K562 (cell line): ENCODE data around the gene CLCF1. TPM values are rescaled to one million over a fixed set of nuclear protein-coding genes. Genes with fewer than 3 reads are reported as not detected.

ENCODE experiments used
- BRD4 ChIP-seq: fragments of 200-600 bp; sonication (generic); IDR thresholded peaks from 2 replicates; pipeline ENCODE4 v1.6.1; 2017; ENCODE audit warnings: inconsistent platforms
- CBFA2T3 ChIP-seq: fragments of 450-650 bp; IDR thresholded peaks from 2 replicates; pipeline ENCODE4 v1.6.1; 2017
- CC2D1A ChIP-seq: fragments of 450-650 bp; IDR thresholded peaks from 2 replicates; pipeline ENCODE4 v1.6.1; 2017; ENCODE audit warnings: mild to moderate bottlenecking
- CHCHD3 ChIP-seq: fragments of 250-450 bp; sonication (Bioruptor Pico); IDR thresholded peaks from 2 replicates; pipeline ENCODE4 v2.1.2; 2022; ENCODE audit warnings: mild to moderate bottlenecking
- CTBP1 ChIP-seq: fragments of 450-650 bp; IDR thresholded peaks from 2 replicates; pipeline ENCODE4 v1.6.1; 2016; ENCODE audit warnings: borderline replicate concordance
- HIVEP1 ChIP-seq: fragments of 250-450 bp; sonication (Bioruptor Pico); IDR thresholded peaks from 2 replicates; pipeline ENCODE4 v1.4.0; 2020; ENCODE audit warnings: mild to moderate bottlenecking
- ILK ChIP-seq: fragments of 450-650 bp; IDR thresholded peaks from 2 replicates; pipeline ENCODE4 v1.6.1; 2016; ENCODE audit warnings: missing genetic modification characterization, low read depth, mild to moderate bottlenecking, missing compliant biosample characterization, moderate library complexity, borderline replicate concordance
- KDM4B ChIP-seq, 2 experiments: fragments of 450-650 bp in 1 of 2; sonication (generic) in 1 of 2; IDR thresholded peaks; 2 replicates each; pipeline ENCODE4 v1.6.1; 2016 to 2017; ENCODE audit warnings: borderline replicate concordance in 2 of 2, antibody characterized with exemption in 1 of 2, low read depth in 1 of 2, mild to moderate bottlenecking in 1 of 2
- LARP7 ChIP-seq: fragments of 450-650 bp; IDR thresholded peaks from 2 replicates; pipeline ENCODE4 v1.6.1; 2016
- MTA1 ChIP-seq: fragments of 450-650 bp; IDR thresholded peaks from 2 replicates; pipeline ENCODE4 v1.6.1; 2017; ENCODE audit warnings: borderline replicate concordance
- NCOR1 ChIP-seq: fragments of 450-650 bp; IDR thresholded peaks from 2 replicates; pipeline ENCODE4 v1.6.1; 2016; ENCODE audit warnings: mild to moderate bottlenecking, moderate library complexity
- NKRF ChIP-seq: fragments of 450-650 bp; IDR thresholded peaks from 2 replicates; pipeline ENCODE4 v1.6.1; 2016; ENCODE audit warnings: borderline replicate concordance
- PREB ChIP-seq: sonication (generic); formaldehyde crosslinking; IDR thresholded peaks from 2 replicates; pipeline ENCODE4 v1.8.1; 2023; ENCODE audit warnings: mild to moderate bottlenecking, missing genetic modification reagents
- RBFOX2 ChIP-seq: fragments of 200-400 bp; formaldehyde crosslinking; IDR thresholded peaks from 2 replicates; pipeline ENCODE4 v1.6.1; 2017; ENCODE audit warnings: low read depth, mild to moderate bottlenecking, low read length, moderate library complexity
- RFX5 ChIP-seq: IDR thresholded peaks from 2 replicates; pipeline ENCODE4 v1.6.1; 2011; ENCODE audit warnings: low read depth, mild to moderate bottlenecking, improper control_type of control experiment, low read length
- TBP ChIP-seq: optimal IDR thresholded peaks from 2 replicates; pipeline ENCODE3; 2011; ENCODE audit warnings: low read depth, low read length, improper control_type of control experiment
- TCF15 ChIP-seq: fragments of 250-450 bp; sonication (Bioruptor Pico); IDR thresholded peaks from 2 replicates; pipeline ENCODE4 v1.8.0; 2022; ENCODE audit warnings: moderate library complexity, mild to moderate bottlenecking, inconsistent platforms
- TFAM ChIP-seq: fragments of 250-450 bp; sonication (Bioruptor Pico); conservative IDR thresholded peaks from 2 replicates; pipeline ENCODE4 v1.5.0; 2021; ENCODE audit warnings: mild to moderate bottlenecking, moderate library complexity
- TOE1 ChIP-seq, 2 experiments: fragments of 450-650 bp in 1 of 2; sonication (generic) in 1 of 2; formaldehyde crosslinking in 1 of 2; IDR thresholded peaks; 2 replicates each; pipeline versions ENCODE4 v1.7.1 to v1.8.0; 2016 to 2022; ENCODE audit warnings: borderline replicate concordance in 2 of 2, mild to moderate bottlenecking in 2 of 2, antibody characterized with exemption in 1 of 2, inconsistent platforms in 1 of 2, low read depth in 1 of 2, missing genetic modification reagents in 1 of 2, moderate library complexity in 1 of 2
- TSC22D4 ChIP-seq: fragments of 450-650 bp; IDR thresholded peaks from 2 replicates; pipeline ENCODE4 v1.6.1; 2016; ENCODE audit warnings: missing genetic modification characterization, missing biosample characterization, control low read depth
- XRCC3 ChIP-seq: fragments of 450-650 bp; IDR thresholded peaks from 2 replicates; pipeline ENCODE4 v1.6.1; 2017; ENCODE audit warnings: mild to moderate bottlenecking, moderate library complexity
- ZBTB34 ChIP-seq: fragments of 250-450 bp; sonication (Bioruptor Pico); IDR thresholded peaks from 2 replicates; pipeline ENCODE4 v1.8.0; 2021; ENCODE audit warnings: mild to moderate bottlenecking, moderate library complexity
- ZNF134 ChIP-seq: fragments of 250-450 bp; sonication (Bioruptor Pico); conservative IDR thresholded peaks from 2 replicates; pipeline ENCODE4 v1.4.0; 2020
- ZNF239 ChIP-seq: fragments of 250-450 bp; sonication (Bioruptor Pico); IDR thresholded peaks from 2 replicates; pipeline ENCODE4 v1.4.0; 2020; ENCODE audit warnings: mild to moderate bottlenecking
- ZNF408 ChIP-seq: fragments of 250-450 bp; sonication (Bioruptor Pico); IDR thresholded peaks from 2 replicates; pipeline ENCODE4 v1.4.0; 2020; ENCODE audit warnings: low read depth, mild to moderate bottlenecking, moderate library complexity
- ZNF644 ChIP-seq: fragments of 200-800 bp; sonication (Bioruptor generic); IDR thresholded peaks from 2 replicates; pipeline ENCODE4 v1.6.1; 2016; ENCODE audit warnings: low read depth, missing genetic modification characterization, missing compliant biosample characterization
- ZNF780A ChIP-seq: fragments of 250-450 bp; sonication (Bioruptor Pico); IDR thresholded peaks from 2 replicates; pipeline ENCODE4 v1.5.0; 2021; ENCODE audit warnings: mild to moderate bottlenecking
- polyA plus RNA-seq, 8 experiments: library from polyadenylated mRNA; depleted of rRNA in 4 of 8; stranded (reverse) in 5 of 8; unstranded in 3 of 8; fragments of >200 nt; fragmentation: Nextera tagmentation in 2 of 8; fragmentation: Illumina TruSeq in 1 of 8; extraction: Ambion mirVana in 2 of 8; extraction: Trizol in 1 of 8; gene quantifications; 2 replicates each; pipeline versions ENCODE4 v1.2.1 to v1.2.3, GENCODE V29; 2011 to 2014; ENCODE audit warnings: inconsistent platforms in 1 of 8, missing spikeins in 1 of 8
- total RNA-seq, 7 experiments: library from RNA; depleted of rRNA in 6 of 7; stranded (reverse); fragments of >200 nt in 6 of 7; fragmentation: Illumina TruSeq in 2 of 7; extraction: Trizol in 2 of 7; gene quantifications; 2 replicates each; pipeline versions ENCODE4 v1.2.1 to v1.2.3, GENCODE V29; 2011 to 2021; ENCODE audit warnings: low replicate concordance in 1 of 7

Gene CLCF1
- total and polyA plus RNA-seq, 9 of the 15 experiments (the other 6 are each of a cell fraction or from before 2014, with no cell fraction given): 0.49 to 5.8 (median 3.0) TPM

- TF ChIP-seq NKRF (no peak), RBFOX2 (no peak), CC2D1A (peak; percentile 93), CBFA2T3 (no peak; the same call in 1 of the 2 replicates), TCF15 (CRISPR knock-in tag) (no peak), TSC22D4 (no peak), ZNF408 (no peak), RFX5 (no peak), ZNF134 (CRISPR knock-in tag) (no peak), PREB (no peak), TOE1 (IDR thresholded peaks at IDR 0.05; ENCODE audit: borderline replicate concordance) (no peak; the same call in 1 of the 2 replicates), TOE1 (CRISPR knock-in tag; IDR thresholded peaks at IDR 0.05; ENCODE audit: borderline replicate concordance, low read depth) (no peak), XRCC3 (no peak), HIVEP1 (CRISPR knock-in tag) (no peak), ZNF239 (CRISPR knock-in tag) (no peak), TBP (peak; percentile 31), CHCHD3 (CRISPR knock-in tag) (no peak), BRD4 (no peak), ZNF644 (tag) (no peak), NCOR1 (no peak), CTBP1 (peak; percentile 61), TFAM (no peak), LARP7 (no peak), ILK (no peak), ZNF780A (CRISPR knock-in tag) (no peak), KDM4B (IDR thresholded peaks at IDR 0.05; ENCODE audit: borderline replicate concordance in 2 of 2, low read depth in 1 of 2) (no peak), MTA1 (peak; percentile 76; the same call in 1 of the 2 replicates), ZBTB34 (no peak)
These were observed 16.4 kb downstream of the CLCF1 start (continued) for GRCh38 chr11:67356864-67357561.
